Pancreas (tissue), 10 donors: ENCODE results near the gene SLC12A7. TPM values are rescaled to one million over a fixed set of nuclear protein-coding genes. Genes with fewer than 3 reads are reported as not detected.

Source experiments
- ATAC-seq, 4 donors: fragments of 200-7000 bp; cut with Tn5 transposase; one replicate each; pipeline versions ENCODE4 v1.8.0 to v1.9.1; 2020; ENCODE audit warnings: mild to moderate bottlenecking in 4 of 4, moderate library complexity in 4 of 4
- DNase-seq, 6 donors: peaks; one replicate each; pipeline ENCODE4 v3.0.0-alpha.2; 2020
- FAIRE-seq: peaks from 2 replicates; lab custom pipeline; 2012; peaks lifted over from hg19 to GRCh38; lab: Jason Lieb, UNC
- H3K27ac ChIP-seq, 4 donors: fragments of 200-600 bp; sonication (generic); 1 replicate in 3 of 4; 2 replicates in 1 of 4; pipeline versions ENCODE4 v1.5.0 to v1.8.0; 2020
- H3K27me3 ChIP-seq, 4 donors: fragments of 200-600 bp; one replicate each; pipeline ENCODE4 v1.8.0; 2021
- H3K36me3 ChIP-seq, 3 donors: fragments of 200-600 bp; sonication (generic) in 1 of 3; one replicate each; pipeline versions ENCODE4 v1.5.0 to v1.8.0; 2020 to 2021
- H3K4me1 ChIP-seq, 3 donors: fragments of 200-600 bp; one replicate each; pipeline ENCODE4 v1.8.0; 2021
- H3K4me3 ChIP-seq, 4 donors: fragments of 200-600 bp; sonication (generic) in 2 of 4; one replicate each; pipeline versions ENCODE4 v1.5.0 to v1.8.0; 2020 to 2021
- H3K9me3 ChIP-seq, 4 donors: fragments of 200-600 bp; one replicate each; pipeline ENCODE4 v1.8.0; 2021
- CTCF ChIP-seq, 4 donors: fragments of 200-600 bp; sonication (generic) in 3 of 4; IDR thresholded peaks; one replicate each; pipeline versions ENCODE4 v1.5.0 to v1.8.0; 2021; ENCODE audit warnings: antibody characterized with exemption in 4 of 4
- WGBS, 2 donors: extraction: QIAGEN DNeasy Blood & Tissue Kit; methylation state at CpG; one replicate each; pipeline ENCODE4 v1.1.7; 2013; 5-methylcytosine and 5-hydroxymethylcytosine counted together
- intact Hi-C, 3 donors: fragments of 100-400 bp; cut with DNase I; formaldehyde crosslinking; loops; one replicate each; pipeline versions ENCODE4 v1.11.1 to v1.14.2; 2022
- polyA plus RNA-seq, 2 donors: library from polyadenylated mRNA; stranded (reverse); fragments of 200-250 nt; gene quantifications; one replicate each; pipeline ENCODE4 v1.2.3, GENCODE V29; 2013
- total RNA-seq, 6 donors: library from RNA; stranded (reverse); fragmentation: NEBNext Ultra II Directional in 4 of 6; extraction: Animal tissue kit (Norgen Biotek cat#: 25700) in 4 of 6; gene quantifications; one replicate each; pipeline versions ENCODE4 v1.2.1 to v1.2.4, GENCODE V29; 2021 to 2023
- donor health status: healthy with polysubstance abuse.
- donor health status: DM: no; HTN: no; CAD: no; lungs with moderate emphysema.
- donor health status: DM: no; HTN: no; CAD: no.
- donor health status: control.
- donor health status: control.
- donor health status: Bipolar disorder and iron deficiency.
- donor health status: DM: yes; HTN: yes; CAD: no.
- donor health status: DM: no; HTN: no; CAD: no.
- donor health status: DM: no; HTN: no; CAD: no.
- donor health status: DM: yes; HTN: yes; CAD: no.

The SLC12A7 gene
- total and polyA plus RNA-seq, 8 donors, result 17.4 to 56.5 (median 35.8) TPM

- Histone ChIP-seq H3K4me1 (peaks cover 29 to 48% (median 47%) of the 10 kb centered on the region in 3 donors), H3K27me3 (no peaks in the 10 kb centered on the region), H3K4me3 (no peak overlapping the region), H3K36me3 (no peaks in the 10 kb centered on the region), H3K9me3 (no peaks in the 10 kb centered on the region), H3K27ac (no peak overlapping the region)
- intact Hi-C loops, result no loop called here
- no peak for TF ChIP-seq CTCF (IDR thresholded peaks at IDR 0.05)
- no peak for FAIRE-seq
- 87 to 89% methylated on average over 14 of the region's 14 CpGs for WGBS, 2 donors
- ATAC-seq, result no peak
- DNase-seq, result peak in 1 of 6 donors; percentile 39
These were observed 9.2 kb upstream of the SLC12A7 start for GRCh38 chr5:1121044-1121443.

DNA sequence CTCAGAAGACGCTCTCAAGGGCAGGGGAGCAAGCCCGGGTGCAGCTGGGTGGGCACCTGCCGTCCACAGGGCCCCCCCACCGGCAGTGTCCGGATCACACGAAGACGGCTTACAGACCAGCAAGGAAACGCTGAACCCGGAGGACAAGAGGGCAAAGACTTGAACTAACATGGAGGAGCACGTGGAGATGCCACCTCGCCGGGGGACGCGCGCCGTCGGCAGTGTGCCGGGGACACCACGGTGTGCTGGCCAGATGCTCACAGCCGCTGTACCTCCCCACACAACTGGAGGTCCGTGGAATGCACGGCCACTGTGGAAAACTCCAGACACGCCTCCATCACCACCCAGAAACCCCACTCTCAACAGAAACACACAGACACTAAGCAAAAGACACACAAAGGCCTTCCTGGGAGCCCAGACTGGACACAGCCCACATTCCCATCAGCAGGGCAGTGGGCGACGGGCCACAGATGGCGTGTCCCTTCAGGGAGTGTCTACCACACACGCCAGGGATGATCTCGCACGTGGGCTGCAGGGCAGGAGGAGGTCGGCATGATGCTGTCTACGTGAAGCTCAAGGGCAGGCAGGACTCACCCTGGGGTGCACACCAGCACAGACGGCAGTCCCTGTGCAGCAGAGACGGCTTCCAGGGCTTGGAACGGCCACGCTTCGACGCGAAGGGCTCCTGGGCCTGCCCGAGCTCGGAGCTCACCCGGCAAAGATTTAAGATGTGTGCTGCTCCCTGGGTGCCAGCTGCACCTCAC is 8.6 kb upstream of the SLC12A7 start:
- DNase-seq (peak in 1 of 6 donors; percentile 68), FAIRE-seq (no peak), ATAC-seq (no peak)
- 92 to 93% methylated on average over 41 of the region's 41 CpGs for WGBS, 2 donors
- Histone ChIP-seq H3K27ac (no peak overlapping the region), H3K9me3 (no peaks in the 10 kb centered on the region), H3K4me3 (no peak overlapping the region), H3K27me3 (no peaks in the 10 kb centered on the region), H3K4me1 (peaks cover 29 to 47% (median 46%) of the 10 kb centered on the region in 3 donors), H3K36me3 (no peaks in the 10 kb centered on the region)
- intact Hi-C loops, result no loop called here
- TF ChIP-seq CTCF (IDR thresholded peaks at IDR 0.05), result no peak

DNA sequence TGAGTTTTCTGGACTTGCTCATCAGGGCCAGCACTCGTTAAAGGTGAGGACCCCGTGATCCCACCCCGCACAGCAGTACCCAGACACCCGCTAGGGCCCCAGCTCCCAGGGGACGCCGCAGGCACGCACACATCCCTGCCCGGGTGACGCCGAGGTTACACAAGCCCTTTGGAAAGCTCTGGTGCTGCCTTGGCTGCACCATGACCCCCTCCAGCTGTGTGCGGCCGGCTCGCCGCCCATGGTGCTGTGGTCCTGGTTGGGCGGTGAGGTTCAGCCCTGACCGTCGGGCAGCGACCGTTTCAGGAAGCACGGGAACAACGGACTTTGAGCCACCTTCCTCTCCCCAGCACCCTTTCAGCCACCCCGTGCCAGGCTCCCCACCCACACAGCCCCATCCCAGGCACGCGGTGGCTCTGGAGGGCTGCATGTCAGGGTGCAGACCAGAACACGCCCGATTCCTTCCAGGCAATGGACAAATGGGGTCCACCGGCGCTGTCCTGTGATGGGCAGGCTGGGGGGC is 7.5 kb upstream of the SLC12A7 start:
- no peaks in the 10 kb centered on the region for H3K9me3 ChIP-seq
- H3K4me1 ChIP-seq, result peaks cover 29 to 43% (median 37%) of the 10 kb centered on the region in 3 donors
- WGBS, 2 donors, result 94 to 96% methylated on average over 27 to 28 of the region's 28 CpGs
- H3K4me3 ChIP-seq, result no peak overlapping the region
- DNase-seq, result peak in 1 of 6 donors; percentile 71
- TF ChIP-seq CTCF (IDR thresholded peaks at IDR 0.05), result no peak
- no peak for FAIRE-seq
- no peaks in the 10 kb centered on the region for H3K36me3 ChIP-seq
- H3K27me3 ChIP-seq, result no peaks in the 10 kb centered on the region
- no peak for ATAC-seq
- peak overlapping the region in 3 of 4 donors; percentile 56 to 82 (median 78) for H3K27ac ChIP-seq
- intact Hi-C loops, result no loop called here

- no peak for TF ChIP-seq CTCF (IDR thresholded peaks at IDR 0.05)
These were observed 6.9 kb upstream of the SLC12A7 start for GRCh38 chr5:1118738-1119137.

More at GRCh38 chr5:1118738-1119137, 6.9 kb upstream of the SLC12A7 start:
- peak in 5 of 6 donors; percentile 57 to 77 (median 67) for DNase-seq
- no peaks in the 10 kb centered on the region for H3K36me3 ChIP-seq
- peak; percentile 47 to 77 (median 69) for ATAC-seq
- no peaks in the 10 kb centered on the region for H3K9me3 ChIP-seq
- FAIRE-seq, result no peak
- no peaks in the 10 kb centered on the region for H3K27me3 ChIP-seq
- intact Hi-C loops, result no loop called here
- H3K4me1 ChIP-seq, result peaks cover 28 to 36% (median 31%) of the 10 kb centered on the region in 3 donors
- H3K4me3 ChIP-seq, result no peak overlapping the region
- peak overlapping the region; percentile 56 to 82 (median 68) for H3K27ac ChIP-seq
- WGBS, 2 donors, result 48 to 67% methylated on average over 15 of the region's 15 CpGs
